ENCODE data around the gene NOX5. TPM values are rescaled to one million over a fixed set of nuclear protein-coding genes. Genes with fewer than 3 reads are reported as not detected.

Gene NOX5
- total and polyA plus RNA-seq, 2 donors (not counting 1 experiment from before 2014, with no cell fraction given) = 0.25 to 0.33 TPM

DNA sequence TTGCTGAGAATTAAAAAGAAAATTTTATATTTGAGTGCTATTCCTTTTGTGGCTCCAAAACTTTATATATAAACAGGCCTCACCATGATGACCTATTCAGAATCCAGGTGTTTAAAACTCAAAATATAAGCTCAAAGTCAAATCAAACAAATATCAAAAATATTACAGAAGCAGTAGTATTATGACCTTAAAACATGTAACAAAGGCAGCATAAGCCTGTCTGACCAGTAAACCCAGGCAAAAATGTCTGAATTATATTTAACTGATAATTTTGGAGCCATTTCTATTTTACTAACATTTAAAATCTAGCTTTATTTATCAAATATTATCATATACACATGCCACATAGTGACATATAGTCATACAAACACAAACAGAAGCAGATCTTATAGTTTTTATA is 6.4 kb upstream of the NOX5 start:
- Histone ChIP-seq H3K79me2 (ENCODE audit: control insufficient read depth, insufficient read depth, low read length) (no peaks in the 10 kb centered on the region), H3K4me2 (ENCODE audit: extremely low read depth, insufficient read depth, low read length) (no peak overlapping the region), H3K4me1 (ENCODE audit: control insufficient read depth, extremely low read depth, insufficient read depth, low read length) (no peaks in the 10 kb centered on the region), H3K4me3 (replicated peaks in 1 of 4; ENCODE audit: control extremely low read depth in 1 of 4, insufficient read depth in 1 of 4, low read depth in 3 of 4, low read length in 4 of 4) (no peak overlapping the region), H4K20me1 (ENCODE audit: control insufficient read depth, extremely low read depth, insufficient read depth, low read length) (no peaks in the 10 kb centered on the region), H3K9me3 (ENCODE audit: control insufficient read depth, insufficient read depth, low read depth, low read length) (no peaks in the 10 kb centered on the region), H3K27me3 (ENCODE audit: control insufficient read depth, insufficient read depth, low read length) (no peaks in the 10 kb centered on the region), H2AFZ (ENCODE audit: low read length) (no peak overlapping the region), H3K9ac (ENCODE audit: insufficient read depth, low read length) (no peak overlapping the region), H3K36me3 (ENCODE audit: control insufficient read depth, insufficient read depth, low read length) (no peaks in the 10 kb centered on the region), H3K27ac (ENCODE audit: insufficient read depth, low read length) (no peak overlapping the region)
- DNase-seq (ENCODE audit: low read depth in 2 of 2) = no peak
- no peak for TF ChIP-seq CTCF (conservative IDR thresholded peaks at IDR 0.05 in 1 of 2, IDR thresholded peaks at IDR 0.05 in 1 of 2; ENCODE audit: low read depth in 1 of 2, low read length in 2 of 2)
- TF ChIP-seq EZH2 (IDR thresholded peaks at IDR 0.05; ENCODE audit: low read length, missing control alignments) = no peak

- DNase-seq (ENCODE audit: low read depth in 2 of 2) = no peak
- no peaks in the 10 kb centered on the region for H3K9me3 ChIP-seq (ENCODE audit: control insufficient read depth, insufficient read depth, low read depth, low read length)
- H3K4me3 ChIP-seq (replicated peaks in 1 of 4; ENCODE audit: control extremely low read depth in 1 of 4, insufficient read depth in 1 of 4, low read depth in 3 of 4, low read length in 4 of 4) = no peak overlapping the region
- no peaks in the 10 kb centered on the region for H3K4me1 ChIP-seq (ENCODE audit: control insufficient read depth, extremely low read depth, insufficient read depth, low read length)
- H3K36me3 ChIP-seq (ENCODE audit: control insufficient read depth, insufficient read depth, low read length) = no peaks in the 10 kb centered on the region
- H2AFZ ChIP-seq (ENCODE audit: low read length) = no peak overlapping the region
- H3K27me3 ChIP-seq (ENCODE audit: control insufficient read depth, insufficient read depth, low read length) = no peaks in the 10 kb centered on the region
- TF ChIP-seq CTCF (conservative IDR thresholded peaks at IDR 0.05 in 1 of 2, IDR thresholded peaks at IDR 0.05 in 1 of 2; ENCODE audit: low read depth in 1 of 2, low read length in 2 of 2) = no peak
- TF ChIP-seq EZH2 (IDR thresholded peaks at IDR 0.05; ENCODE audit: low read length, missing control alignments) = no peak
- H3K79me2 ChIP-seq (ENCODE audit: control insufficient read depth, insufficient read depth, low read length) = no peaks in the 10 kb centered on the region
- no peaks in the 10 kb centered on the region for H4K20me1 ChIP-seq (ENCODE audit: control insufficient read depth, extremely low read depth, insufficient read depth, low read length)
- H3K9ac ChIP-seq (ENCODE audit: insufficient read depth, low read length) = no peak overlapping the region
- no peak overlapping the region for H3K27ac ChIP-seq (ENCODE audit: insufficient read depth, low read length)
- no peak overlapping the region for H3K4me2 ChIP-seq (ENCODE audit: extremely low read depth, insufficient read depth, low read length)
Measured at GRCh38 chr15:69009341-69009740, 5.2 kb upstream of the NOX5 start.

- Histone ChIP-seq H3K79me2 (ENCODE audit: control insufficient read depth, insufficient read depth, low read length) (no peaks in the 10 kb centered on the region), H3K4me3 (replicated peaks in 1 of 4; ENCODE audit: control extremely low read depth in 1 of 4, insufficient read depth in 1 of 4, low read depth in 3 of 4, low read length in 4 of 4) (no peak overlapping the region), H3K4me1 (ENCODE audit: control insufficient read depth, extremely low read depth, insufficient read depth, low read length) (no peaks in the 10 kb centered on the region), H2AFZ (ENCODE audit: low read length) (no peak overlapping the region), H3K4me2 (ENCODE audit: extremely low read depth, insufficient read depth, low read length) (no peak overlapping the region), H3K36me3 (ENCODE audit: control insufficient read depth, insufficient read depth, low read length) (no peaks in the 10 kb centered on the region), H4K20me1 (ENCODE audit: control insufficient read depth, extremely low read depth, insufficient read depth, low read length) (no peaks in the 10 kb centered on the region), H3K27me3 (ENCODE audit: control insufficient read depth, insufficient read depth, low read length) (no peaks in the 10 kb centered on the region), H3K9ac (ENCODE audit: insufficient read depth, low read length) (no peak overlapping the region), H3K9me3 (ENCODE audit: control insufficient read depth, insufficient read depth, low read depth, low read length) (no peaks in the 10 kb centered on the region), H3K27ac (ENCODE audit: insufficient read depth, low read length) (no peak overlapping the region)
- DNase-seq (ENCODE audit: low read depth in 2 of 2) = no peak
- TF ChIP-seq CTCF (conservative IDR thresholded peaks at IDR 0.05 in 1 of 2, IDR thresholded peaks at IDR 0.05 in 1 of 2; ENCODE audit: low read depth in 1 of 2, low read length in 2 of 2) (no peak), EZH2 (IDR thresholded peaks at IDR 0.05; ENCODE audit: low read length, missing control alignments) (no peak)
Measured at GRCh38 chr15:69011641-69012040, 2.9 kb upstream of the NOX5 start.
